Pancreas (tissue), 10 donors: ENCODE data around the gene TMC3. TPM values are rescaled to one million over a fixed set of nuclear protein-coding genes. Genes with fewer than 3 reads are reported as not detected.

ENCODE experiments used
- ATAC-seq, 4 donors: fragments of 200-7000 bp; cut with Tn5 transposase; one replicate each; pipeline versions ENCODE4 v1.8.0 to v1.9.1; 2020; ENCODE audit warnings: mild to moderate bottlenecking in 4 of 4, moderate library complexity in 4 of 4
- DNase-seq, 6 donors: peaks; one replicate each; pipeline ENCODE4 v3.0.0-alpha.2; 2020
- FAIRE-seq: peaks from 2 replicates; lab custom pipeline; 2012; peaks lifted over from hg19 to GRCh38; lab: Jason Lieb, UNC
- H3K27ac ChIP-seq, 4 donors: fragments of 200-600 bp; sonication (generic); 1 replicate in 3 of 4; 2 replicates in 1 of 4; pipeline versions ENCODE4 v1.5.0 to v1.8.0; 2020
- H3K27me3 ChIP-seq, 4 donors: fragments of 200-600 bp; one replicate each; pipeline ENCODE4 v1.8.0; 2021
- H3K36me3 ChIP-seq, 3 donors: fragments of 200-600 bp; sonication (generic) in 1 of 3; one replicate each; pipeline versions ENCODE4 v1.5.0 to v1.8.0; 2020 to 2021
- H3K4me1 ChIP-seq, 3 donors: fragments of 200-600 bp; one replicate each; pipeline ENCODE4 v1.8.0; 2021
- H3K4me3 ChIP-seq, 4 donors: fragments of 200-600 bp; sonication (generic) in 2 of 4; one replicate each; pipeline versions ENCODE4 v1.5.0 to v1.8.0; 2020 to 2021
- H3K9me3 ChIP-seq, 4 donors: fragments of 200-600 bp; one replicate each; pipeline ENCODE4 v1.8.0; 2021
- CTCF ChIP-seq, 4 donors: fragments of 200-600 bp; sonication (generic) in 3 of 4; IDR thresholded peaks; one replicate each; pipeline versions ENCODE4 v1.5.0 to v1.8.0; 2021; ENCODE audit warnings: antibody characterized with exemption in 4 of 4
- WGBS, 2 donors: extraction: QIAGEN DNeasy Blood & Tissue Kit; methylation state at CpG; one replicate each; pipeline ENCODE4 v1.1.7; 2013; 5-methylcytosine and 5-hydroxymethylcytosine counted together
- intact Hi-C, 3 donors: fragments of 100-400 bp; cut with DNase I; formaldehyde crosslinking; loops; one replicate each; pipeline versions ENCODE4 v1.11.1 to v1.14.2; 2022
- polyA plus RNA-seq, 2 donors: library from polyadenylated mRNA; stranded (reverse); fragments of 200-250 nt; gene quantifications; one replicate each; pipeline ENCODE4 v1.2.3, GENCODE V29; 2013
- total RNA-seq, 6 donors: library from RNA; stranded (reverse); fragmentation: NEBNext Ultra II Directional in 4 of 6; extraction: Animal tissue kit (Norgen Biotek cat#: 25700) in 4 of 6; gene quantifications; one replicate each; pipeline versions ENCODE4 v1.2.1 to v1.2.4, GENCODE V29; 2021 to 2023
- donor health status: healthy with polysubstance abuse.
- donor health status: DM: no; HTN: no; CAD: no; lungs with moderate emphysema.
- donor health status: DM: no; HTN: no; CAD: no.
- donor health status: control.
- donor health status: control.
- donor health status: Bipolar disorder and iron deficiency.
- donor health status: DM: yes; HTN: yes; CAD: no.
- donor health status: DM: no; HTN: no; CAD: no.
- donor health status: DM: no; HTN: no; CAD: no.
- donor health status: DM: yes; HTN: yes; CAD: no.

The TMC3 gene
- total and polyA plus RNA-seq, 8 donors, result 0.03 to 0.05 TPM; not detected in 6

GRCh38 chr15:81323944-81324881, 49.8 kb downstream of the TMC3 start, which contains the start of gene STARD5:
STARD5 (minus strand) TSS chr15:81324141; CDS start chr15:81324099, 42 bp downstream.
- intact Hi-C loops, result no loop called here
- Histone ChIP-seq H3K36me3 (no peaks in the 10 kb centered on the region), H3K27me3 (no peaks in the 10 kb centered on the region), H3K9me3 (no peaks in the 10 kb centered on the region), H3K27ac (peak within 1 kb of the TSS in 3 of 4 donors; percentile 60 to 74 (median 65)), H3K4me1 (peaks cover 0 to 3% (median 0%) of the 10 kb centered on the region in 3 donors), H3K4me3 (peak within 1 kb of the TSS; percentile 47 to 92 (median 62))
- TF ChIP-seq CTCF (IDR thresholded peaks at IDR 0.05), result no peak
- FAIRE-seq, result peak; percentile 82
- peak; percentile 98 to 100 (median 99) for DNase-seq
- ATAC-seq, result peak; percentile 98 to 100 (median 100)
- WGBS, 2 donors, result 1% methylated on average over 64 to 67 of the region's 67 CpGs

GRCh38 chr15:81323559-81323943, 50.5 kb downstream of the TMC3 start:
- intact Hi-C loops, result no loop called here

GRCh38 chr15:81322676-81323253, 51.2 kb downstream of the TMC3 start:
- H3K27ac ChIP-seq, result no peak overlapping the region
- no peak for ATAC-seq
- H3K4me1 ChIP-seq, result peaks cover 0 to 3% (median 0%) of the 10 kb centered on the region in 3 donors
- no peaks in the 10 kb centered on the region for H3K27me3 ChIP-seq
- no peak for DNase-seq
- H3K4me3 ChIP-seq, result peak overlapping the region in 1 of 4 donors; percentile 4
- intact Hi-C loops, result no loop called here
- H3K36me3 ChIP-seq, result no peaks in the 10 kb centered on the region
- no peaks in the 10 kb centered on the region for H3K9me3 ChIP-seq
- no peak for TF ChIP-seq CTCF (IDR thresholded peaks at IDR 0.05)
- FAIRE-seq, result no peak
- 56 to 68% methylated on average over 6 of the region's 6 CpGs for WGBS, 2 donors

More at GRCh38 chr15:81323559-81323943, 50.5 kb downstream of the TMC3 start:
- no peak for FAIRE-seq
- WGBS, 2 donors, result 13 to 17% methylated on average over 4 of the region's 4 CpGs
- peak overlapping the region; percentile 47 to 92 (median 62) for H3K4me3 ChIP-seq
- H3K36me3 ChIP-seq, result no peaks in the 10 kb centered on the region
- H3K27me3 ChIP-seq, result no peaks in the 10 kb centered on the region
- TF ChIP-seq CTCF (IDR thresholded peaks at IDR 0.05), result no peak
- H3K9me3 ChIP-seq, result no peaks in the 10 kb centered on the region
- H3K27ac ChIP-seq, result peak overlapping the region in 3 of 4 donors; percentile 60 to 74 (median 65)
- peak; percentile 31 to 39 (median 36) for ATAC-seq
- peaks cover 0 to 3% (median 0%) of the 10 kb centered on the region in 3 donors for H3K4me1 ChIP-seq
- no peak for DNase-seq

GRCh38 chr15:81321667-81322066, 52.3 kb downstream of the TMC3 start:
- Histone ChIP-seq H3K27ac (no peak overlapping the region), H3K4me3 (no peak overlapping the region), H3K4me1 (peaks cover 0 to 3% (median 0%) of the 10 kb centered on the region in 3 donors), H3K9me3 (no peaks in the 10 kb centered on the region), H3K27me3 (no peaks in the 10 kb centered on the region), H3K36me3 (no peaks in the 10 kb centered on the region)
- 90 to 96% methylated on average over 1 of the region's 1 CpG for WGBS, 2 donors
- intact Hi-C loops, result no loop called here
- DNase-seq (no peak), ATAC-seq (no peak), FAIRE-seq (no peak)
- TF ChIP-seq CTCF (IDR thresholded peaks at IDR 0.05), result no peak
